Right lobe of liver (tissue), 6 donors: ENCODE results near the gene ASPHD2. TPM values are rescaled to one million over a fixed set of nuclear protein-coding genes. Genes with fewer than 3 reads are reported as not detected.

Experiments
- ATAC-seq, 4 donors: fragments of 200-7000 bp; cut with Tn5 transposase; one replicate each; pipeline ENCODE4 v1.9.1; 2020; ENCODE audit warnings: mild to moderate bottlenecking in 4 of 4, moderate library complexity in 4 of 4
- DNase-seq, 3 donors: peaks; one replicate each; pipeline ENCODE4 v3.0.0-alpha.2; 2020
- H3K27ac ChIP-seq, 3 donors: fragments of 200-600 bp; one replicate each; pipeline ENCODE4 v1.8.0; 2022
- H3K27me3 ChIP-seq, 2 donors: fragments of 200-600 bp; one replicate each; pipeline ENCODE4 v1.8.0; 2022
- H3K36me3 ChIP-seq, 4 donors: fragments of 200-600 bp; sonication (generic) in 1 of 4; one replicate each; pipeline versions ENCODE4 v1.5.1 to v1.8.0; 2017 to 2022; ENCODE audit warnings: control low read depth in 1 of 4
- H3K4me1 ChIP-seq, 4 donors: fragments of 200-600 bp; sonication (generic) in 1 of 4; one replicate each; pipeline versions ENCODE4 v1.5.1 to v1.8.0; 2017 to 2022; ENCODE audit warnings: control low read depth in 1 of 4
- H3K4me3 ChIP-seq, 3 donors: fragments of 200-600 bp; one replicate each; pipeline ENCODE4 v1.8.0; 2022
- H3K9me3 ChIP-seq, 4 donors: fragments of 200-600 bp; sonication (generic) in 1 of 4; one replicate each; pipeline versions ENCODE4 v1.5.1 to v1.8.0; 2017 to 2022; ENCODE audit warnings: control low read depth in 1 of 4
- CTCF ChIP-seq, 4 donors: fragments of 200-600 bp in 3 of 4; fragments of 450-650 bp in 1 of 4; IDR thresholded peaks; one replicate each; pipeline versions ENCODE4 v1.5.1 to v1.8.0; 2016 to 2022; ENCODE audit warnings: antibody characterized with exemption in 4 of 4, mild to moderate bottlenecking in 2 of 4
- POLR2A ChIP-seq: fragments of 450-650 bp; IDR thresholded peaks from one replicate; pipeline ENCODE4 v1.6.1; 2017; ENCODE audit warnings: antibody characterized with exemption, mild to moderate bottlenecking
- WGBS: methylation state at CpG from one replicate; pipeline ENCODE4 v1.1.6; 2018; ENCODE audit warnings: low coverage, low lambda C conversion rate; ENCODE audit not compliant: insufficient coverage; ENCODE audit errors: missing lambda C conversion rate; 5-methylcytosine and 5-hydroxymethylcytosine counted together
- intact Hi-C, 2 donors: fragments of 100-400 bp; cut with DNase I; formaldehyde crosslinking; loops; one replicate each; pipeline versions ENCODE4 v1.11.2 to v1.14.1; 2022
- total RNA-seq, 6 experiments: library from RNA; depleted of rRNA in 2 of 6; stranded (reverse); fragments of >200 nt in 2 of 6; fragmentation: NEBNext Ultra II Directional in 3 of 6; extraction: Animal tissue kit (Norgen Biotek cat#: 25700) in 3 of 6; gene quantifications; one replicate each; pipeline versions ENCODE4 v1.1.0 to v1.2.4, GENCODE V29; 2016 to 2023
- donor health status: DM: no; HTN: yes; CAD: no.
- donor health status: DM: no; HTN: no; CAD: no.
- donor health status: DM: no; HTN: no; CAD: no.
- donor health status: DM: no; HTN: yes; CAD: no.
- donor health status: DM: no; HTN: yes; CAD: no.

ASPHD2 gene
- total RNA-seq, 6 experiments from 2014 or later, result 0.07 to 0.38 (median 0.12) TPM; not detected in 3

DNA sequence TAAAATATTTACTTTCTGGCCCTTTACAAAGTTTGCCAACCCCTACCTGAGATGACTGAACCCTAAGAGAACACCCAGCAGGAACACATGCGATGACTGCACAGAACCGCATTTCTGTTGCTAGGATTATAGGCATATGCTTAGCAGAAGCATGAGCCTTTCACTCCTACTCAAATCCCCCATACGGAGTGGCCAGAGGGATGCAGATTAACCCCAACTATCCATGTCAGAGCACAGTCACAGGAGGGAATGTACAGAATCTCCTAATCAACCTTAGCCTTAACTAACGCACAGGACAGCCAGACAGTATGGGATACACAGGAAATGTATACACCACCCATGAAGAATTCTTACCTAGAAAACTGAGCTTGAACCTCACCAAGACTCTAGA is 48.3 kb downstream of the ASPHD2 start:
- Histone ChIP-seq H3K4me1 (peaks cover 0 to 23% (median 10%) of the 10 kb centered on the region in 4 donors), H3K36me3 (peaks cover under 1 to 45% (median 12%) of the 10 kb centered on the region in 4 donors), H3K4me3 (no peak overlapping the region), H3K27ac (no peak overlapping the region), H3K9me3 (no peaks in the 10 kb centered on the region), H3K27me3 (no peaks in the 10 kb centered on the region)
- intact Hi-C loops, result no loop called here
- TF ChIP-seq POLR2A (no peak), CTCF (IDR thresholded peaks at IDR 0.05) (no peak)
- whole genome bisulfite sequencing, result 33% methylated on average over 3 of the region's 4 CpGs
- no peak for DNase-seq
- ATAC-seq, result no peak

- peak in 1 of 4 donors; percentile 1 for ATAC-seq
- H3K27ac ChIP-seq, result peak overlapping the region; percentile 49 to 65 (median 49)
- peak overlapping the region in 1 of 3 donors; percentile 39 for H3K4me3 ChIP-seq
- no peaks in the 10 kb centered on the region for H3K27me3 ChIP-seq
- H3K4me1 ChIP-seq, result peaks cover 0 to 30% (median 10%) of the 10 kb centered on the region in 4 donors
- 30% methylated on average over 12 of the region's 12 CpGs for WGBS
- TF ChIP-seq POLR2A (no peak), CTCF (IDR thresholded peaks at IDR 0.05) (peak in 1 of 4 donors; percentile 6)
- no peak for DNase-seq
- H3K9me3 ChIP-seq, result no peaks in the 10 kb centered on the region
- intact Hi-C loops, result no loop called here
- peaks cover 0 to 33% (median 3%) of the 10 kb centered on the region in 4 donors for H3K36me3 ChIP-seq
Observed at GRCh38 chr22:26479043-26479791, 50.2 kb downstream of the ASPHD2 start.

GRCh38 chr22:26479792-26480610 is 50.9 kb downstream of the ASPHD2 start:
- Histone ChIP-seq H3K36me3 (peaks cover 0 to 29% (median 3%) of the 10 kb centered on the region in 4 donors), H3K27ac (peak overlapping the region; percentile 49 to 65 (median 49)), H3K4me1 (peaks cover 0 to 33% (median 10%) of the 10 kb centered on the region in 4 donors), H3K4me3 (peak overlapping the region in 1 of 3 donors; percentile 39), H3K27me3 (no peaks in the 10 kb centered on the region), H3K9me3 (no peaks in the 10 kb centered on the region)
- ATAC-seq (peak; percentile 29 to 57 (median 35)), DNase-seq (no peak)
- WGBS, result 38% methylated on average over 12 of the region's 12 CpGs
- TF ChIP-seq CTCF (IDR thresholded peaks at IDR 0.05) (no peak), POLR2A (no peak)
- intact Hi-C loops, result no loop called here

- DNase-seq (no peak), ATAC-seq (no peak)
- intact Hi-C loops, result no loop called here
- 89% methylated on average over 2 of the region's 2 CpGs for WGBS
- H3K27me3 ChIP-seq, result no peaks in the 10 kb centered on the region
- TF ChIP-seq POLR2A (no peak), CTCF (IDR thresholded peaks at IDR 0.05) (no peak)
- no peak overlapping the region for H3K4me3 ChIP-seq
- peak overlapping the region in 2 of 3 donors; percentile 49 to 65 for H3K27ac ChIP-seq
- H3K4me1 ChIP-seq, result peaks cover 0 to 34% (median 10%) of the 10 kb centered on the region in 4 donors
- H3K9me3 ChIP-seq, result no peaks in the 10 kb centered on the region
- H3K36me3 ChIP-seq, result peaks cover 0 to 24% (median 3%) of the 10 kb centered on the region in 4 donors
Observed at GRCh38 chr22:26480611-26480932, 51.5 kb downstream of the ASPHD2 start.
